ENCODE results near the gene COX18.
A peak's percentile ranks its signal among the peaks of the same experiment; 100 is the strongest.

DNA sequence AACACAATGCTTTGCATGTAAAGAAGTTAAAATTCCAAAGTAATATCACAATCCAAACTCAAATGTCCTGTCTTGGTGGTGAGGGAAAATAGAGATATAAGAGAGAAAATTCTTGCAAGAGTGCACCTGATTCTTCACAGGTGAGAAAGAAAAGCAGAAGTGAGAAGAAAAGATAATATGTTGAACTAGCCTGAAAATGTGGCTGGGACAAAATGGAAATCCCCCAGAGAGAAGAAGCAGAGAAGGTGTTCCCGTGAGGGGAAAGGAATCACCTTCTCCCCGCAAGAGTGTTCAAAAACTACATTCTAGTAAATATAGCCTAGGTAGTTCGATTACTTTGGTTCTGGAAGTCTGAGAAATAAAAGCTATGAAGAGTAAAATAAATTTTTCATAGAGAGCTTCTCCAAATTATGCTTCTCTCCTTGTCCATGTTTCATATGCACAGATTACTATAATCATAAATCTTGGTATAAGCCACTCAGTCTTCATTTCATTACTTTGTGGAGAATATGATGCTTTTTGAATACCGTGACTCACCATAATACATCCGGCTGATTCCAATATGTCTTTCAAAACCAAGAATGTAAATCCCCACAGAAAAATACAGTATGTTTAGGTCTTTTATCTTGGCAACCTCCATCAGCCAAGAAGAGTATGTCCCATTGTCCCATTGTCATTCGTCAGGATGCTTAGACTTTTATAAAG, 63.1 kb downstream of the COX18 start:
- no peak for TF ChIP-seq POLR2A (IDR thresholded peaks at IDR 0.05; ENCODE audit: low read depth, low read length)
- no peak for TF ChIP-seq POLR2AphosphoS5 (IDR thresholded peaks at IDR 0.05; ENCODE audit: low read depth, low read length)
- TF ChIP-seq TAF1 (IDR thresholded peaks at IDR 0.05; ENCODE audit: low read depth, low read length): no peak
- peak; percentile 95 for TF ChIP-seq SPI1 (IDR thresholded peaks at IDR 0.05; ENCODE audit: low read depth, low read length)
- TF ChIP-seq PAX5 (IDR thresholded peaks at IDR 0.05; ENCODE audit: insufficient read depth, low read length, severe bottlenecking): no peak

Data from GM12891 (cell line).